ENCODE data around the gene OGFOD1.
A peak's percentile ranks its signal among the peaks of the same experiment; 100 is the strongest.

OGFOD1 gene

GRCh38 chr16:56519459-56520250 lies 68.3 kb downstream of the OGFOD1 start, which contains the start of gene BBS2:
BBS2 (minus strand) TSS chr16:56520024; CDS start chr16:56519862, 162 bp downstream.
- Histone ChIP-seq H3K36me3 (ENCODE audit: control insufficient read depth in 1 of 2, insufficient read depth in 2 of 2, low read depth in 1 of 2, low read length in 2 of 2) (no peaks in the 10 kb centered on the region), H3K4me3 (ENCODE audit: insufficient read depth in 1 of 2, low read depth in 1 of 2, low read length in 2 of 2) (peak within 1 kb of the TSS; percentile 84 to 96), H3K4me1 (ENCODE audit: control insufficient read depth, insufficient read depth, low read depth, low read length) (peaks cover 6% of the 10 kb centered on the region), H3K27me3 (ENCODE audit: control insufficient read depth in 1 of 2, insufficient read depth in 1 of 2, low read length in 2 of 2) (no peaks in the 10 kb centered on the region), H3K9me3 (ENCODE audit: control insufficient read depth, low read length) (no peaks in the 10 kb centered on the region), H3K27ac (ENCODE audit: low read length, poor library complexity, severe bottlenecking) (no peak within 1 kb of the TSS), H3K79me1 (replicated peaks; ENCODE audit: low read length, poor library complexity, severe bottlenecking) (peaks cover 14% of the 10 kb centered on the region), H3K9ac (ENCODE audit: low read length) (peak within 1 kb of the TSS; percentile 95), H2BK120ac (ENCODE audit: low read depth, low read length) (peak within 1 kb of the TSS; percentile 21), H2AFZ (ENCODE audit: low read depth, low read length) (peak within 1 kb of the TSS; percentile 85), H3K18ac (ENCODE audit: low read depth in 1 of 2, low read length in 2 of 2) (peak within 1 kb of the TSS; percentile 74 to 93), H3K23ac (ENCODE audit: low read length in 2 of 2) (peak within 1 kb of the TSS in 1 of 2 experiments; percentile 37), H3K4ac (ENCODE audit: low read depth in 1 of 2, low read length in 2 of 2) (peak within 1 kb of the TSS; percentile 47 to 73), H3K4me2 (ENCODE audit: low read length, poor library complexity, severe bottlenecking) (peak within 1 kb of the TSS; percentile 88), H4K91ac (ENCODE audit: low read length) (peak within 1 kb of the TSS; percentile 83), H4K8ac (ENCODE audit: low read length) (peak within 1 kb of the TSS; percentile 93), H2AK5ac (ENCODE audit: low read length, severe bottlenecking) (no peak within 1 kb of the TSS), H2BK12ac (ENCODE audit: low read length in 2 of 2) (peak within 1 kb of the TSS in 1 of 2 experiments; percentile 74), H2BK15ac (ENCODE audit: low read depth, poor library complexity, severe bottlenecking) (no peak within 1 kb of the TSS), H3K14ac (ENCODE audit: low read length in 2 of 2) (peak within 1 kb of the TSS in 1 of 2 experiments; percentile 46), H2BK5ac (ENCODE audit: low read depth, low read length, poor library complexity, severe bottlenecking) (no peak within 1 kb of the TSS)
- peak; percentile 85 for DNase-seq
- WGBS = under 1% methylated on average over 59 of the region's 65 CpGs

- H3K4me3 ChIP-seq (ENCODE audit: insufficient read depth in 1 of 2, low read depth in 1 of 2, low read length in 2 of 2) = peak overlapping the region; percentile 84 to 96
- H2BK15ac ChIP-seq (ENCODE audit: low read depth, poor library complexity, severe bottlenecking) = no peak overlapping the region
- H3K4me2 ChIP-seq (ENCODE audit: low read length, poor library complexity, severe bottlenecking) = peak overlapping the region; percentile 64
- no peak overlapping the region for H3K18ac ChIP-seq (ENCODE audit: low read depth in 1 of 2, low read length in 2 of 2)
- 50% methylated on average over 4 of the region's 4 CpGs for WGBS
- peak overlapping the region; percentile 85 for H2AFZ ChIP-seq (ENCODE audit: low read depth, low read length)
- peak overlapping the region in 1 of 2 experiments; percentile 47 for H3K4ac ChIP-seq (ENCODE audit: low read depth in 1 of 2, low read length in 2 of 2)
- DNase-seq = no peak
- no peak overlapping the region for H2BK5ac ChIP-seq (ENCODE audit: low read depth, low read length, poor library complexity, severe bottlenecking)
- H3K27ac ChIP-seq (ENCODE audit: low read length, poor library complexity, severe bottlenecking) = no peak overlapping the region
- peak overlapping the region; percentile 59 for H4K8ac ChIP-seq (ENCODE audit: low read length)
- H2BK120ac ChIP-seq (ENCODE audit: low read depth, low read length) = no peak overlapping the region
- H3K9ac ChIP-seq (ENCODE audit: low read length) = peak overlapping the region; percentile 95
- H3K14ac ChIP-seq (ENCODE audit: low read length in 2 of 2) = no peak overlapping the region
- H3K4me1 ChIP-seq (ENCODE audit: control insufficient read depth, insufficient read depth, low read depth, low read length) = peaks cover 8% of the 10 kb centered on the region
- H3K23ac ChIP-seq (ENCODE audit: low read length in 2 of 2) = no peak overlapping the region
- peaks cover 14% of the 10 kb centered on the region for H3K79me1 ChIP-seq (replicated peaks; ENCODE audit: low read length, poor library complexity, severe bottlenecking)
- H2BK12ac ChIP-seq (ENCODE audit: low read length in 2 of 2) = no peak overlapping the region
- no peak overlapping the region for H2AK5ac ChIP-seq (ENCODE audit: low read length, severe bottlenecking)
- no peak overlapping the region for H4K91ac ChIP-seq (ENCODE audit: low read length)
- no peaks in the 10 kb centered on the region for H3K9me3 ChIP-seq (ENCODE audit: control insufficient read depth, low read length)
- H3K36me3 ChIP-seq (ENCODE audit: control insufficient read depth in 1 of 2, insufficient read depth in 2 of 2, low read depth in 1 of 2, low read length in 2 of 2) = no peaks in the 10 kb centered on the region
- no peaks in the 10 kb centered on the region for H3K27me3 ChIP-seq (ENCODE audit: control insufficient read depth in 1 of 2, insufficient read depth in 1 of 2, low read length in 2 of 2)
Measured at GRCh38 chr16:56520251-56520577, 68.9 kb downstream of the OGFOD1 start.

DNA sequence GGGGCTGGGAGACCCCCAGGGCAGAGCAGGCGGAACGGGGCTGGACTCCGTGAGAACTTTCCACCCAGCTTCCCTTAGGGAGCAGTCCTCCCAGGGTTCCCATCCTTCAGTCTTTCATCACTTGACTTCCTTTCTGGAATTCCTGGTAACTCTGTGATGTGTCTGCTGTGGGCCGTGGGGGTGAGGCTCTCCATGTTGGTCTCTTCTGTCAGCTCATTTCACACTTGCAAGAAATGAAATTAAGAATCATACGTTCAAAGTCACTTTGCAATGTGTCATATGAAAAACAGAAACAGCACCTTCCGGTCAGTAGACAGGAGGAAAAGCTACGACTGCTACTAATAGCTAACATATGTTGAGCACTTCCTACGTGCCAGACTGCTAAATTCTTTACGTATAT lies 73.9 kb downstream of the OGFOD1 start:
- Histone ChIP-seq H3K4ac (ENCODE audit: low read depth in 1 of 2, low read length in 2 of 2) (no peak overlapping the region), H3K4me3 (ENCODE audit: insufficient read depth in 1 of 2, low read depth in 1 of 2, low read length in 2 of 2) (peak overlapping the region in 1 of 2 experiments; percentile 52), H2AFZ (ENCODE audit: low read depth, low read length) (no peak overlapping the region), H3K27me3 (ENCODE audit: control insufficient read depth in 1 of 2, insufficient read depth in 1 of 2, low read length in 2 of 2) (no peaks in the 10 kb centered on the region), H3K79me1 (replicated peaks; ENCODE audit: low read length, poor library complexity, severe bottlenecking) (no peaks in the 10 kb centered on the region), H2BK15ac (ENCODE audit: low read depth, poor library complexity, severe bottlenecking) (no peak overlapping the region), H3K4me2 (ENCODE audit: low read length, poor library complexity, severe bottlenecking) (no peak overlapping the region), H3K9ac (ENCODE audit: low read length) (peak overlapping the region; percentile 59), H3K14ac (ENCODE audit: low read length in 2 of 2) (no peak overlapping the region), H3K4me1 (ENCODE audit: control insufficient read depth, insufficient read depth, low read depth, low read length) (peaks cover 3% of the 10 kb centered on the region), H3K27ac (ENCODE audit: low read length, poor library complexity, severe bottlenecking) (no peak overlapping the region), H3K23ac (ENCODE audit: low read length in 2 of 2) (no peak overlapping the region), H4K8ac (ENCODE audit: low read length) (no peak overlapping the region), H4K91ac (ENCODE audit: low read length) (no peak overlapping the region), H2BK12ac (ENCODE audit: low read length in 2 of 2) (no peak overlapping the region), H3K9me3 (ENCODE audit: control insufficient read depth, low read length) (no peaks in the 10 kb centered on the region), H2AK5ac (ENCODE audit: low read length, severe bottlenecking) (no peak overlapping the region), H2BK120ac (ENCODE audit: low read depth, low read length) (no peak overlapping the region), H3K18ac (ENCODE audit: low read depth in 1 of 2, low read length in 2 of 2) (no peak overlapping the region), H2BK5ac (ENCODE audit: low read depth, low read length, poor library complexity, severe bottlenecking) (no peak overlapping the region), H3K36me3 (ENCODE audit: control insufficient read depth in 1 of 2, insufficient read depth in 2 of 2, low read depth in 1 of 2, low read length in 2 of 2) (no peaks in the 10 kb centered on the region)
- no peak for DNase-seq
- 86% methylated on average over 5 of the region's 9 CpGs for WGBS

All from mesenchymal stem cell (in vitro differentiated cells and primary cell).